ENCODE results near the gene SMIM35. TPM values are rescaled to one million over a fixed set of nuclear protein-coding genes. Genes with fewer than 3 reads are reported as not detected.

The SMIM35 gene
- total and polyA plus RNA-seq, 2 donors (not counting 1 experiment from before 2014, with no cell fraction given): not detected

DNA sequence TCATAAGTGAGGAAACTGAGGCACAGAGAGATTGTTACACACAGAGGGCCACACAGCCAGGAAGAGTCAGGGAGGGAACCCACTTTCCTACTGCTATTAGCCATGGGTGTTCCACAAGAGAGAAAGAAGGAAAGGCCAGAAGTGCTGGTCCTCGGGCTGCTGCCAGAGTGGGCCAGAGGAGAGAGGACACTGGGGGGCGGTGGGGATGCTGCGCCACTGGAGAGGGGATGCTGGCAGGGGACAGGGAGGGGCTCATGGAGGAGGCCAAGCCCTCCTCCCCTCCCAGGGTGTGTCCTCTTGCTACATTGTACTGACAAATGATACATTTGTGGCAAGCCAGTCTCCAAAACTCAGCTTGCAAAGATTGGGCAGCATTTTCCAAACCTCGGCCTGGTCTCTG lies 90.7 kb downstream of the SMIM35 start:
- Histone ChIP-seq H3K9me3 (ENCODE audit: control insufficient read depth, insufficient read depth, low read depth, low read length) (no peaks in the 10 kb centered on the region), H3K79me2 (ENCODE audit: control insufficient read depth, insufficient read depth, low read length) (no peaks in the 10 kb centered on the region), H2AFZ (ENCODE audit: low read length) (no peak overlapping the region), H3K36me3 (ENCODE audit: control insufficient read depth, insufficient read depth, low read length) (no peaks in the 10 kb centered on the region), H3K4me2 (ENCODE audit: extremely low read depth, insufficient read depth, low read length) (no peak overlapping the region), H3K4me3 (replicated peaks in 1 of 4; ENCODE audit: control extremely low read depth in 1 of 4, insufficient read depth in 1 of 4, low read depth in 3 of 4, low read length in 4 of 4) (no peak overlapping the region), H3K9ac (ENCODE audit: insufficient read depth, low read length) (no peak overlapping the region), H3K4me1 (ENCODE audit: control insufficient read depth, extremely low read depth, insufficient read depth, low read length) (no peaks in the 10 kb centered on the region), H3K27ac (ENCODE audit: insufficient read depth, low read length) (no peak overlapping the region), H4K20me1 (ENCODE audit: control insufficient read depth, extremely low read depth, insufficient read depth, low read length) (no peaks in the 10 kb centered on the region), H3K27me3 (ENCODE audit: control insufficient read depth, insufficient read depth, low read length) (no peaks in the 10 kb centered on the region)
- no peak for DNase-seq (ENCODE audit: low read depth in 2 of 2)
- no peak for TF ChIP-seq EZH2 (IDR thresholded peaks at IDR 0.05; ENCODE audit: low read length, missing control alignments)
- TF ChIP-seq, protein P1, sequence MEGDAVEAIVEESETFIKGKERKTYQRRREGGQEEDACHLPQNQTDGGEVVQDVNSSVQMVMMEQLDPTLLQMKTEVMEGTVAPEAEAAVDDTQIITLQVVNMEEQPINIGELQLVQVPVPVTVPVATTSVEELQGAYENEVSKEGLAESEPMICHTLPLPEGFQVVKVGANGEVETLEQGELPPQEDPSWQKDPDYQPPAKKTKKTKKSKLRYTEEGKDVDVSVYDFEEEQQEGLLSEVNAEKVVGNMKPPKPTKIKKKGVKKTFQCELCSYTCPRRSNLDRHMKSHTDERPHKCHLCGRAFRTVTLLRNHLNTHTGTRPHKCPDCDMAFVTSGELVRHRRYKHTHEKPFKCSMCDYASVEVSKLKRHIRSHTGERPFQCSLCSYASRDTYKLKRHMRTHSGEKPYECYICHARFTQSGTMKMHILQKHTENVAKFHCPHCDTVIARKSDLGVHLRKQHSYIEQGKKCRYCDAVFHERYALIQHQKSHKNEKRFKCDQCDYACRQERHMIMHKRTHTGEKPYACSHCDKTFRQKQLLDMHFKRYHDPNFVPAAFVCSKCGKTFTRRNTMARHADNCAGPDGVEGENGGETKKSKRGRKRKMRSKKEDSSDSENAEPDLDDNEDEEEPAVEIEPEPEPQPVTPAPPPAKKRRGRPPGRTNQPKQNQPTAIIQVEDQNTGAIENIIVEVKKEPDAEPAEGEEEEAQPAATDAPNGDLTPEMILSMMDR (conservative IDR thresholded peaks at IDR 0.05 in 1 of 2, IDR thresholded peaks at IDR 0.05 in 1 of 2; ENCODE audit: low read depth in 1 of 2, low read length in 2 of 2): no peak

DNA sequence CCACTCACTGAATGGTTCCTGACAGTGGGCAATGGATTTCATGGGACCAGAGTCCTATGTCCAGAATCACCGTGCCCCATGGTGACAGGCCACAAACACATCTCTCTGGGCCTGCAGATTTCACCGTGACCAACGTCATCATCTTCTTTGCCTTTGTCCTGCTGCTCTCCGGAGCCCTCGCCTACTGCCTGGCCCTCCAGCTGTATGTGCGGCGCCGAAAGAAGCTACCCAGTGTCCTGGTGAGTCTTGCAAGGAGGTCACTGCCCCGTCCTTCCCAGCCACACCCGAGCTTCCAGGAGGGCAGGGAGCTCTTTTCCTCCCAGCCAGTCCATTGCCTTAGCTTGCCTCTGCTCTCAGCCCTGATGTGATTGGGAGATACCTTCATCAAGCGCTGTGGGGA lies 91.3 kb downstream of the SMIM35 start:
- no peak overlapping the region for H3K4me3 ChIP-seq (replicated peaks in 1 of 4; ENCODE audit: control extremely low read depth in 1 of 4, insufficient read depth in 1 of 4, low read depth in 3 of 4, low read length in 4 of 4)
- H3K4me2 ChIP-seq (ENCODE audit: extremely low read depth, insufficient read depth, low read length): no peak overlapping the region
- no peaks in the 10 kb centered on the region for H3K9me3 ChIP-seq (ENCODE audit: control insufficient read depth, insufficient read depth, low read depth, low read length)
- H4K20me1 ChIP-seq (ENCODE audit: control insufficient read depth, extremely low read depth, insufficient read depth, low read length): no peaks in the 10 kb centered on the region
- H3K79me2 ChIP-seq (ENCODE audit: control insufficient read depth, insufficient read depth, low read length): no peaks in the 10 kb centered on the region
- TF ChIP-seq, protein P1 (conservative IDR thresholded peaks at IDR 0.05 in 1 of 2, IDR thresholded peaks at IDR 0.05 in 1 of 2; ENCODE audit: low read depth in 1 of 2, low read length in 2 of 2): no peak
- no peak for TF ChIP-seq EZH2 (IDR thresholded peaks at IDR 0.05; ENCODE audit: low read length, missing control alignments)
- H3K27me3 ChIP-seq (ENCODE audit: control insufficient read depth, insufficient read depth, low read length): no peaks in the 10 kb centered on the region
- H2AFZ ChIP-seq (ENCODE audit: low read length): no peak overlapping the region
- DNase-seq (ENCODE audit: low read depth in 2 of 2): no peak
- H3K27ac ChIP-seq (ENCODE audit: insufficient read depth, low read length): no peak overlapping the region
- H3K9ac ChIP-seq (ENCODE audit: insufficient read depth, low read length): no peak overlapping the region
- H3K4me1 ChIP-seq (ENCODE audit: control insufficient read depth, extremely low read depth, insufficient read depth, low read length): no peaks in the 10 kb centered on the region
- no peaks in the 10 kb centered on the region for H3K36me3 ChIP-seq (ENCODE audit: control insufficient read depth, insufficient read depth, low read length)

DNA sequence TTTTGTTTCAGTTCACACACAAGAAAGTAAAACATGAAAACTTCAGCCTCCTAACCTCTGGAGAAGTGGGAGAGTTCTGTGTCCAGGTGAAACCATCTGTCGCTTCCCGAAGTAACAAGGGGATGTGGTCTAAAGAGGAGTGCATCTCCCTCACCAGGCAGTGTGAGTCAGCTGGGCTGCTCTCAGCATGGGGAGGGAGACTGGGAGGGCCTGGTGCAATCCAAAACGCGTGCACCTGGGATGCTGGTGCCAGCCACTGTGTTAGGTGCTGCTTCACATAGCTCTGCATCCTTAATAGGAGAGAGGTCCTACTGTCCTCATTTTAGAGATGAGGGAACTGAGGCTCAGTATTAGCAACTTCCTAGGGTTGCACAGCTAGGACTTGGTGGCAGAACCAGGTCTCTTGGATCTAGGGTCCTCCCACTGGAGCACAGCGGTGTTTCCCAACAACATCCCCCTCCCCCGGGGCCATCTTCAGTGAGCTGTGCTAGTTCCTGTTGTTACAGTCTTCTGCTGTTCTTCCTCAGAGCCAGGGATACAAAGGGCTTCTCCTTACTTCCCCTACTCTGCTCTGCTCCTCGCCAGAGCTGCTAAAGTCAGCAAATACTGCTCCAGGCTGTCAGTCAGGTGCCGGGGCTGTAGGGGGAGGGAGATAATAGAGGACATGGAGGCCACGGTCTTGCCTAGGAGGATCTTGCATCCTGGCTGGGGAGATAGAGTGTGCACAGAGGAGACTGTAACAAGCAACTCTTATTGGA lies 92.6 kb downstream of the SMIM35 start:
- no peak overlapping the region for H3K9ac ChIP-seq (ENCODE audit: insufficient read depth, low read length)
- no peaks in the 10 kb centered on the region for H3K79me2 ChIP-seq (ENCODE audit: control insufficient read depth, insufficient read depth, low read length)
- H2AFZ ChIP-seq (ENCODE audit: low read length): no peak overlapping the region
- no peaks in the 10 kb centered on the region for H3K9me3 ChIP-seq (ENCODE audit: control insufficient read depth, insufficient read depth, low read depth, low read length)
- no peaks in the 10 kb centered on the region for H4K20me1 ChIP-seq (ENCODE audit: control insufficient read depth, extremely low read depth, insufficient read depth, low read length)
- H3K4me1 ChIP-seq (ENCODE audit: control insufficient read depth, extremely low read depth, insufficient read depth, low read length): no peaks in the 10 kb centered on the region
- no peak overlapping the region for H3K4me2 ChIP-seq (ENCODE audit: extremely low read depth, insufficient read depth, low read length)
- no peaks in the 10 kb centered on the region for H3K27me3 ChIP-seq (ENCODE audit: control insufficient read depth, insufficient read depth, low read length)
- H3K27ac ChIP-seq (ENCODE audit: insufficient read depth, low read length): no peak overlapping the region
- H3K4me3 ChIP-seq (replicated peaks in 1 of 4; ENCODE audit: control extremely low read depth in 1 of 4, insufficient read depth in 1 of 4, low read depth in 3 of 4, low read length in 4 of 4): no peak overlapping the region
- no peak for DNase-seq (ENCODE audit: low read depth in 2 of 2)
- H3K36me3 ChIP-seq (ENCODE audit: control insufficient read depth, insufficient read depth, low read length): no peaks in the 10 kb centered on the region
- TF ChIP-seq, protein P1 (conservative IDR thresholded peaks at IDR 0.05 in 1 of 2, IDR thresholded peaks at IDR 0.05 in 1 of 2; ENCODE audit: low read depth in 1 of 2, low read length in 2 of 2): no peak
